Activated T-helper 1 cell treated with anti-CD3 and anti-CD28 coated beads, Interleukin-2, amount 50 U/mL, for 16 hours (primary cell): Measurements from ENCODE around the gene CCDC117.

Experiments used
- DNase-seq, 2 donors: peaks; one replicate each; pipeline ENCODE4 v3.0.0-alpha.2; 2020; ENCODE audit warnings: low read depth in 1 of 2, low spot score in 1 of 2

Gene CCDC117

DNA sequence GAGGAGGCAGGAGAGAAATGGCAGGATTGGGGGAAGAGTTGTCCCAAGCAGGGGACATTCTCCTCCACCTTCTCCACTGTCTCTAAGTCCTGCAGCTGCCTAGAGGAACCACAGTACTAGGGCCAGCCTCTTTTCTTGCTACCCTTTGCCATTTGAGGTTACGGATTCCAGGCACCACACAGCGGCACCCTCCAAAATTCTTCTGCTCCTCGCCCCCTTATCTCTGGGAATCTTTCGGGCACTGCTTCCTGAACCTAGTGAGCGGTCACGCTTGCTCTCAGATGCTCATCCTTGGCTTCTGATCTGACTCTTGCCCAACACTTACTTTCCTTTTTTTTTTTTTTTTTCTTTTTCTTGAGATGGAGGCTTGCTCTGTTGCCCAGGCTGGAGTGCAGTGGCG lies 54.4 kb downstream of the CCDC117 start:
- no peak for DNase-seq

DNA sequence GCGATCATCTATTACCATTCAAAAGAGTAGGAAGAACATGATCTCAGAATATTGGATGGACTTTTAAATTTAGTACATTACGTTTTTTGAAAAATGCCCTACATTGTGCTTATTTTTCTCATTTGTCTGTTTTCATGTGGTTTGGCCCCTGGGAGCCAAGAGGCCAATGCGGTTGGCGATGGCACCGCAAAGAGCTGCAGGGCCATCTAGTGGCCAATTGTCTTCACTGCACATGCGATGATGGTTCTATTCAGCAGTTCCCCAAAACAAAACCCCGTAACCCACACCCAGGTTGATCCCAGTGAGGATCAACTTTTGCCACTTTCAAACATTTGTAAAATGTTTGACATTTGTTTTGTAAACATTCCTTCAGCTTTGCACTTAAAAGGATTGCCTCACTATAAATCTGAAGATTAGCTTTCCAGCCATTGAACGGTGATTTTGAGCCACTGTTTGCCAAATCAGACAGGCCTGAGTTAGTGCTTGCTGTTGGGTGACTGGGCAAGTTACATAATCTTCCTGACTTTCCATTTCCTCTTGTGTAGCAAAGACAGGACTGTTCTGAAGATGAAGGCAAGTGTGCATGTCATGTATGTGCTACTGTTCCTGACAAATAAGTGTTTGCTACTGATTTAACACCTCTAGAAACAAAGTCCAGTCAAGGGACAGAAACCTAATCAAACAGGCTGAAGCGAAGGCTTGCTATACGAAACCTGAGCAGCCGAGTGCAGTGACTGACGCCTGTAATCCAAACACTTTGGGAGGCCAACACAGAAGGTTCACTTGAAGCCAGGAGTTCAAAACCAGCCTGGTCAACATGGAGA lies 57.1 kb downstream of the CCDC117 start:
- DNase-seq, result peak; percentile 53 to 59

DNA sequence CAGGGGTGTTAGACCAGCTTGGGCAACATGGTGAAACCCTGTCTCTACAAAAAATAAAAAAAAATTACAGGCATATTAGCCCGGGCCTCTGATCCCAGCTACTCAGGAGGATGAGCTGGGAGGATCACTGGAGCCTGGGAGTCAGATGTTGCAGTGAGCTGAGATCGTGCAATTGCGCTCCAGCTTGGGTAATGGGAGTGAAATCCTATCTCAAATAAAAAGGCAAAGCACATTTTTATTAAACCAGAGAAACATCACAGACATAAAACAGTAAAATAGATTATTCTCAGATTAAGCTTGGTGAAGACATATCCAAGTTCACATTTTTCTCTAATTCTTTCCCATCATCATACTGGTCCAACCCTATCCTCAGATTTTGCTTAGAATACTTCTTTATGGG lies 57.9 kb downstream of the CCDC117 start:
- no peak for DNase-seq

DNA sequence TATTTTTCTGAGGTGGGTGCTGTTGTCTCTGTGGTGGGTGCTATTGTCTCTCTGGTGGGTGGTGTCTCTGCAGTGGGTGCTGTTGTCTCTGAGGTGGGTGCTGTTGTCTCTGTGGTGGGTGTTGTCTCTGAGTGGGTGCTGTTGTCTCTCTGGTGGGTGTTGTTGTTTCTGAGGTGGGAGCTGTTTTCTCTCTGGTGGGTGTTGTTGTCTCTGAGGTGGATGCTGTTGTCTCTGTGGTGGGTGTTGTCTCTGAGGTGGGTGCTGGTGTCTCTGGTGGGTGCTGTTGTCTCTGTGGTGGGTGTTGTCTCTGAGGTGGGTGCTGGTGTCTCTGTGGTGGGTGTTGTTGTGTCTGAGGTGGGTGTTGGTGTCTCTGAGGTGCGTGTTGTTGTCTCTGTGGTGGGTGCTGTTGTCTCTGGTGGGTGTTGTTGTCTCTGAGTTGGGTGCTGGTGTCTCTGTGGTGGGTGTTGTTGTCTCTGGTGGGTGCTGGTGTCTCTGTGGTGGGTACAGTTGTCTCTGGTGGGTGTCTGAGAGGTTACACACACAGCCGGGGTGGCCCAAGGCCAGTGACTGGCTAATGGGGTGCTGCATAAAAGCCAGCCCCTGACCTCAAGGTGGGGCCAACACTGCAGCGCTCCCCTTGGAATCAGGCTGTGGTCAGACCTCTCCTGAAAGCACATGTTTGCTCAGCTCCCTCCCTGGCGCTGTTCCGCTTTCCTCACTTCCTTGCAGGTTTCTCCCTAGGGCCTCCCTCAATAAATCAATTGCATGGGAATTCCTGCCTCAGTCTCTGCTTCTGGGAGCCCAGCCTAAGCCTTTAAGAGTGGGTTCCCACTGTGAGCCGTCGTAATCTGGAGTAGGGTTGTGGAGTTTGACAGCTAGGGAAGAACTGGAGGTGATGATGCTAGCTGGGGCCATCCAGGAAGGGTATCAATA lies 58.9 kb downstream of the CCDC117 start:
- no peak for DNase-seq

DNA sequence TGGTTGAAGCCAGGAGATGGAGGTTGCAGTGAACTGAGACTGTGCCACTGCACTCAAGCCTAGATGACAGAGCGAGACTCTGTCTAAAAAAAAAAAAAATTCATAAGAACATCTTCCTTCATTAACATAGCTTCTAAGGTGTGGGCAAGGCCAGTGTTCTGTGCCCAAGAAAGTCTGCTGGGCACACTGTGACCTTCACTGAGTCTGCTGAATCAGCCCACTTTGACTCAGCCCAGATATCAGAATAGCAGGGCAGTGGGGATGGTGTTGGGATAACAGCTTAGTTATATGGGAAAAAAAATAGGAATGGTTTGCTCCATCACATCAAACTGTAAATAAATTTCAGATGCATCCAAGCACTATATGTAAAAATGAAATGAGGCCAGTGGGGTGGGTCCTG lies 60.2 kb downstream of the CCDC117 start:
- DNase-seq, result no peak

DNA sequence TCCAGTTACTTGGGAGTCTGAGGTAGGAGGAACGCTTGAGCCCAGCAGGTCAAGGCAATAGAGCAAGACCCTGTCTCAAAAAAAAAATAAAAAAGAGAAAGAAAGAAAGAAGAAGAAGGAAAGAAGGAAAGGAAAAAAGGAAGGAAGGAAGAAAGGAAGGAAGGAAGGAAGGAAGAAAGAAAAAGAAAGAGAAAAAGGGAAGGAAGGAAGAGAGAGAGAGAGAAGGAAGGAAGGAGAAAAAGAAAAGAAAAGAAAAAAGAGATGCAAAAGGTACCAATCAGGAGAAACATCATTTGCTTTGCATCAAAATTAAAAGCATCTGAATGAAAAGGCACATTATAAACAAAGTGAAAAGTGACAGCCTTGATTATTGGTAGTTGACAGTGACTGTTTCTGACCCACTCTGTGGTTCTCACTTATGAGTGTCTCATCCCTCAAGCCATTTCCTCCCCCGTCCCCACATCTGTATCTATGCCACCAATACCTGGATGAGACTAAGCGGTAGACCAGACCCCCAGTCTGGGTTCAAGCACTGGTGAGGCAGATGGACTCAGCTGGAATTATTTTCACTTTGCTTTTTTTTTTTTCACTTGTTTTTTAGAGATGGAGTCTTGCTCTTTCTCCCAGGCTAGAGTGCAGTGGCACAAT lies 60.9 kb downstream of the CCDC117 start:
- no peak for DNase-seq

DNA sequence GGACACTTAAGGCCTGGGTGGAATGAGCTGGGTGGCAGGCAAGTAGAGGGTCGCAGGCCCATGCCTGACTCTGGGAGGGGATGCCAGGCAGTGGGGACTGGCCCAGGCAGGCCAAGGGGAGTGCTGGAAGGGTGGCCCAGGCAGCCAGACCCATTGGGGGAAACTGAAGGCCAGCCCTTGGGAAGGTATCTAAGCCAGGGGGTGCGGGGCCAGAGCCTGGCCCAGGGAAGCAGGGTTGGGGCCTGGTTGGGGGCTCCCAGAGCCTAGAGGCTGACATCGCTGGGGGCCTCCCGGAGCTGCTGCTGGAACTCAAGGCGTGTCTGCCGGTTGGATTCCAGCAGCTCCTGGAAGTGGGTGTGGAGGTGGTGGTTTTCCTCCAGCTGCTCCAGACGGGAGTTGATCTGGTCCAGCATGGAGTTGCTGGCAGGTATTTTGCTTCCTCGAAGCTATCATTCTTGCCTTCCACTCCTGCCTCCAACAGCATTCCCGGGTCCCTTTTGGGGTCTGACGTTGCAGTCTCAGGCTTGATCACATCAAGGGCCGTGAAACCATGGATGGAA lies 63.2 kb downstream of the CCDC117 start:
- DNase-seq, result no peak

DNA sequence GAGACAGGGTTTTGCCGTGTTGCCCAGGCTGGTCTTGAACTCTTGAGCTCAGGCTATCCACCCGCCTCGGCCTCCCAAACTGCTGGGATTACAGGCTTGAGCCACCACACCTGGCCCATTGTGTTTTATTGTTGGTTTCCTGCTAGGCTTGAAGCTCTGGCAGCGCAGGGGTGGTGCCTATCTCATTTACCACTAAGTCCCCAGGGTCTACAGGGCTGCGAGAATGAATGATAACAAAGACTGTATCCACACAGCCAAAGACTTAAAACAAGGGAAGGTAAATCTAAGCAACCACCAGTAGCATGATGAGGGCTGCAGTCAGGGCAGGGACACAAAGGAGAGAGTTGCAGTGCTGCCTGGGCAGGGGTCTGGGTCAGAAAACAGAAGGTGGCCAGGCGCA lies 65.1 kb downstream of the CCDC117 start:
- no peak for DNase-seq
